Fibroblast of the aortic adventitia (primary cell): ENCODE data around the gene NPTXR. TPM values are rescaled to one million over a fixed set of nuclear protein-coding genes. Genes with fewer than 3 reads are reported as not detected.

Experiments used
- DNase-seq: peaks from one replicate; pipeline ENCODE4 v3.0.0-alpha.2; 2010; ENCODE audit warnings: low read depth
- H3K4me3 ChIP-seq: 2 replicates; pipeline ENCODE4 v1.5.1; 2011; ENCODE audit warnings: low read depth, mild to moderate bottlenecking, control low read depth, low read length, moderate library complexity
- CTCF ChIP-seq: IDR thresholded peaks from 2 replicates; pipeline ENCODE4 v1.5.1; 2011; ENCODE audit warnings: mild to moderate bottlenecking, low read length, control low read depth, inconsistent platforms; ENCODE audit not compliant: insufficient read depth
- total RNA-seq: library from RNA; depleted of rRNA; stranded (reverse); fragments of >200 nt; gene quantifications from 2 replicates; pipeline ENCODE4 v1.2.3, GENCODE V29; 2012; ENCODE audit warnings: low replicate concordance

NPTXR gene
- total RNA-seq, 1 donor: 1.3 TPM

GRCh38 chr22:38850941-38851849 lies 7.4 kb upstream of the NPTXR start:
- H3K4me3 ChIP-seq: no peak overlapping the region
- peak; percentile 51 for DNase-seq
- no peak for TF ChIP-seq CTCF

GRCh38 chr22:38850399-38850798 lies 6.6 kb upstream of the NPTXR start:
- TF ChIP-seq CTCF: no peak
- DNase-seq: no peak
- H3K4me3 ChIP-seq: no peak overlapping the region

- no peak for DNase-seq
- no peak for TF ChIP-seq CTCF
These were observed 6.0 kb upstream of the NPTXR start for GRCh38 chr22:38849811-38850210.

GRCh38 chr22:38846412-38846811 lies 2.6 kb upstream of the NPTXR start:
- no peak for TF ChIP-seq CTCF
- peak; percentile 53 for DNase-seq
- H3K4me3 ChIP-seq: no peak overlapping the region

More at GRCh38 chr22:38849811-38850210, 6.0 kb upstream of the NPTXR start:
- H3K4me3 ChIP-seq: no peak overlapping the region

GRCh38 chr22:38845004-38845740 lies 1.3 kb upstream of the NPTXR start:
- peak; percentile 43 for DNase-seq
- no peak overlapping the region for H3K4me3 ChIP-seq
- TF ChIP-seq CTCF: no peak

- no peak for DNase-seq
- TF ChIP-seq CTCF: no peak
- H3K4me3 ChIP-seq: no peak overlapping the region
These were observed 631 bp upstream of the NPTXR start for GRCh38 chr22:38844315-38845003.
